PFSK-1 (cell line): ENCODE results near the gene PGA5.

Experiments
- POLR2AphosphoS5 ChIP-seq: IDR thresholded peaks from 2 replicates; pipeline ENCODE4 v1.6.1; 2012; ENCODE audit warnings: low read depth, mild to moderate bottlenecking, control low read depth, low read length, moderate library complexity
- REST ChIP-seq, 2 experiments: IDR thresholded peaks; 2 replicates each; pipeline versions ENCODE4 v1.6.1 to v1.8.0; 2011 to 2012; ENCODE audit warnings: low read depth in 2 of 2, low read length in 2 of 2, control low read depth in 1 of 2, inconsistent platforms in 1 of 2, mild to moderate bottlenecking in 1 of 2, moderate library complexity in 1 of 2; ENCODE audit not compliant: insufficient read depth in 1 of 2
- TAF1 ChIP-seq: IDR thresholded peaks from 2 replicates; pipeline ENCODE4 v1.6.1; 2012; ENCODE audit warnings: low read length, control low read depth, borderline replicate concordance; ENCODE audit not compliant: insufficient read depth

- TF ChIP-seq TAF1 (no peak), POLR2AphosphoS5 (no peak), REST (IDR thresholded peaks at IDR 0.05; ENCODE audit: insufficient read depth in 1 of 2, low read depth in 2 of 2, low read length in 2 of 2) (no peak)
These were observed 18.4 kb downstream of the PGA5 start for GRCh38 chr11:61259363-61259762.
